MCF 10A (cell line): ENCODE results near the gene THRB. TPM values are rescaled to one million over a fixed set of nuclear protein-coding genes. Genes with fewer than 3 reads are reported as not detected.

Experiments used
- BruUV-seq: library from RNA; stranded (reverse); fragments of 400-500 nt; replicated peaks from 2 replicates; lab custom pipeline; 2021; lab: Mats Ljungman, UMichigan
- CTCF ChIA-PET: fragments of 300-600 bp; sonication (Branson Sonifier 250); formaldehyde crosslinking; extraction: SDS; loops from one replicate; lab custom pipeline; 2021; ENCODE audit warnings: antibody characterized with exemption, inconsistent platforms; lab: Yijun Ruan, JAX
- POLR2A ChIA-PET: fragments of 300-600, 350-650 bp; sonication (Branson Sonifier 250); formaldehyde crosslinking; extraction: SDS; loops from one replicate; lab custom pipeline; 2020; ENCODE audit warnings: antibody characterized with exemption, inconsistent platforms; lab: Yijun Ruan, JAX
- DNase-seq: peaks from one replicate; pipeline ENCODE4 v3.0.0-alpha.2; 2018; ENCODE audit not compliant: unreplicated experiment
- H3K27ac Mint-ChIP-seq: one replicate; pipeline ENCODE4 v1.8.0; 2022; ENCODE audit warnings: mild to moderate bottlenecking, low read depth, mixed read lengths; ENCODE audit not compliant: unreplicated experiment
- H3K27me3 Mint-ChIP-seq: one replicate; pipeline ENCODE4 v1.8.0; 2022; ENCODE audit warnings: mixed read lengths; ENCODE audit not compliant: insufficient read depth, unreplicated experiment
- H3K36me3 Mint-ChIP-seq: one replicate; pipeline ENCODE4 v1.8.0; 2022; ENCODE audit warnings: mild to moderate bottlenecking, moderate library complexity, mixed read lengths; ENCODE audit not compliant: insufficient read depth, unreplicated experiment
- H3K4me1 Mint-ChIP-seq: one replicate; pipeline ENCODE4 v1.8.0; 2022; ENCODE audit warnings: mixed read lengths; ENCODE audit not compliant: insufficient read depth, unreplicated experiment
- H3K4me3 Mint-ChIP-seq: one replicate; pipeline ENCODE4 v1.8.0; 2022; ENCODE audit warnings: mild to moderate bottlenecking, moderate library complexity, mixed read lengths; ENCODE audit not compliant: unreplicated experiment
- H3K9me3 Mint-ChIP-seq: one replicate; pipeline ENCODE4 v1.8.0; 2022; ENCODE audit warnings: mixed read lengths; ENCODE audit not compliant: unreplicated experiment
- CTCF ChIP-seq: fragments of 200-600 bp; IDR thresholded peaks from one replicate; pipeline ENCODE4 v1.8.0; 2022; ENCODE audit warnings: antibody characterized with exemption, mild to moderate bottlenecking; ENCODE audit not compliant: unreplicated experiment
- intact Hi-C: fragments of 100-400 bp; cut with micrococcal nuclease; formaldehyde crosslinking; loops from 2 replicates; pipeline ENCODE4 v1.14.1; 2022
- total RNA-seq: library from RNA; stranded (reverse); gene quantifications from 2 replicates; pipeline ENCODE4 v1.2.3, GENCODE V29; 2022

Gene THRB
- total RNA-seq, 1 experiment from 2014 or later: 4.2 TPM

GRCh38 chr3:24471486-24471885 lies 23.2 kb downstream of the THRB start:
- Mint-ChIP-seq H3K27ac (no peak overlapping the region), H3K9me3 (no peaks in the 10 kb centered on the region), H3K36me3 (no peaks in the 10 kb centered on the region), H3K4me1 (no peaks in the 10 kb centered on the region), H3K27me3 (no peaks in the 10 kb centered on the region), H3K4me3 (no peak overlapping the region)
- no TSS peak for BruUV-seq
- no peak for TF ChIP-seq CTCF
- CTCF ChIA-PET: interaction anchor here (0.6 kb wide), 1 partner anchor 324 kb away, joined by 6 read pairs; no protein-coding TSS in a partner anchor
- POLR2A ChIA-PET: interaction anchor here (0.6 to 1.5 kb wide), 5 partner anchors 14 to 177 kb away, joined by 3 to 4 read pairs (median 4); no protein-coding TSS in a partner anchor
- DNase-seq: no peak
- intact Hi-C loops: no loop called here

- no peak for DNase-seq
- ChIA-PET POLR2A (interaction anchor here (0.6 kb wide), 1 partner anchor 44 kb away, joined by 3 read pairs; no protein-coding TSS in a partner anchor), CTCF (no interaction called here)
- H3K9me3 Mint-ChIP-seq: peaks cover 8% of the 10 kb centered on the region
- BruUV-seq: no TSS peak
- H3K27ac Mint-ChIP-seq: no peak overlapping the region
- H3K36me3 Mint-ChIP-seq: no peaks in the 10 kb centered on the region
- H3K4me1 Mint-ChIP-seq: no peaks in the 10 kb centered on the region
- intact Hi-C loops: no loop called here
- no peak for TF ChIP-seq CTCF
- no peaks in the 10 kb centered on the region for H3K27me3 Mint-ChIP-seq
- H3K4me3 Mint-ChIP-seq: no peak overlapping the region
Measured at GRCh38 chr3:24470277-24470676, 24.4 kb downstream of the THRB start.

GRCh38 chr3:24464389-24464788 lies 30.3 kb downstream of the THRB start:
- Mint-ChIP-seq H3K27ac (no peak overlapping the region), H3K4me3 (no peak overlapping the region), H3K9me3 (peaks cover 8% of the 10 kb centered on the region), H3K4me1 (no peaks in the 10 kb centered on the region), H3K27me3 (no peaks in the 10 kb centered on the region), H3K36me3 (no peaks in the 10 kb centered on the region)
- POLR2A ChIA-PET: no interaction called here
- no TSS peak for BruUV-seq
- no peak for DNase-seq
- CTCF ChIA-PET: no interaction called here
- no peak for TF ChIP-seq CTCF
- intact Hi-C loops: no loop called here

- ChIA-PET POLR2A (no interaction called here), CTCF (no interaction called here)
- no peak for TF ChIP-seq CTCF
- Mint-ChIP-seq H3K9me3 (peaks cover 8% of the 10 kb centered on the region), H3K4me1 (no peaks in the 10 kb centered on the region), H3K4me3 (no peak overlapping the region), H3K36me3 (no peaks in the 10 kb centered on the region), H3K27me3 (no peaks in the 10 kb centered on the region), H3K27ac (no peak overlapping the region)
- BruUV-seq: no TSS peak
- intact Hi-C loops: no loop called here
- DNase-seq: no peak
Measured at GRCh38 chr3:24462737-24463136, 31.9 kb downstream of the THRB start.
